NCI-H82 treated with DMSO at 0.1 percent for 48 hours (cell line): ENCODE results near the gene TMEM61.

Experiments used
- DNase-seq: peaks from one replicate; lab custom pipeline; 2025; ENCODE audit not compliant: unreplicated experiment; lab: John Stamatoyannopoulos, UW

TMEM61 gene

GRCh38 chr1:54985556-54985955 lies 5.1 kb downstream of the TMEM61 start:
- DNase-seq: no peak

GRCh38 chr1:54986025-54986424 lies 5.6 kb downstream of the TMEM61 start:
- no peak for DNase-seq

GRCh38 chr1:54986533-54986932 lies 6.1 kb downstream of the TMEM61 start:
- DNase-seq: no peak

GRCh38 chr1:54987427-54987826 lies 7.0 kb downstream of the TMEM61 start:
- DNase-seq: no peak

- DNase-seq: no peak
Measured at GRCh38 chr1:54987919-54988705, 7.7 kb downstream of the TMEM61 start.

- DNase-seq: no peak
Measured at GRCh38 chr1:54988975-54989374, 8.5 kb downstream of the TMEM61 start.

- DNase-seq: no peak
Measured at GRCh38 chr1:54989473-54989872, 9.0 kb downstream of the TMEM61 start.

GRCh38 chr1:54989968-54990810 lies 9.8 kb downstream of the TMEM61 start:
- DNase-seq: no peak

GRCh38 chr1:54990916-54991315 lies 10.5 kb downstream of the TMEM61 start:
- DNase-seq: no peak

GRCh38 chr1:54991939-54992338 lies 11.5 kb downstream of the TMEM61 start:
- no peak for DNase-seq

GRCh38 chr1:54993140-54993539 lies 12.7 kb downstream of the TMEM61 start:
- no peak for DNase-seq

- DNase-seq: no peak
Measured at GRCh38 chr1:54994355-54994990, 14.0 kb downstream of the TMEM61 start.

- DNase-seq: no peak
Measured at GRCh38 chr1:54995013-54995760, 14.8 kb downstream of the TMEM61 start.

GRCh38 chr1:54995835-54996234 lies 15.4 kb downstream of the TMEM61 start:
- DNase-seq: no peak

GRCh38 chr1:54996359-54996868 lies 16.0 kb downstream of the TMEM61 start:
- DNase-seq: peak; percentile 36

- no peak for DNase-seq
Measured at GRCh38 chr1:54996869-54997710, 16.7 kb downstream of the TMEM61 start.

- DNase-seq: no peak
Measured at GRCh38 chr1:54997711-54997986, 17.2 kb downstream of the TMEM61 start.

GRCh38 chr1:54998100-54998499 lies 17.7 kb downstream of the TMEM61 start:
- no peak for DNase-seq

GRCh38 chr1:54998677-54999076 lies 18.2 kb downstream of the TMEM61 start, which contains the start of gene BSND:
TSS of gene BSND (plus strand) at chr1:54998933. CDS start at chr1:54999187, 254 bp downstream.
- no peak for DNase-seq
